OCI-LY1 (cell line): ENCODE measurements around the gene PBX3.

Experiments used
- EZH2 ChIP-seq: fragments of 200-600 bp; sonication (generic), shearing (Covaris generic); IDR thresholded peaks from 2 replicates; pipeline ENCODE4 v1.8.0; 2017; ENCODE audit warnings: borderline replicate concordance, mixed run types, mild to moderate bottlenecking, antibody characterized with exemption, low read length, moderate library complexity, mixed read lengths
- TF ChIP-seq, protein P1 (sequence below): fragments of 200-600 bp; sonication (generic), shearing (Covaris generic); IDR thresholded peaks from 2 replicates; pipeline ENCODE4 v1.5.1; 2017; ENCODE audit warnings: mild to moderate bottlenecking, antibody characterized with exemption, low read length, moderate library complexity, mixed read lengths

DNA sequence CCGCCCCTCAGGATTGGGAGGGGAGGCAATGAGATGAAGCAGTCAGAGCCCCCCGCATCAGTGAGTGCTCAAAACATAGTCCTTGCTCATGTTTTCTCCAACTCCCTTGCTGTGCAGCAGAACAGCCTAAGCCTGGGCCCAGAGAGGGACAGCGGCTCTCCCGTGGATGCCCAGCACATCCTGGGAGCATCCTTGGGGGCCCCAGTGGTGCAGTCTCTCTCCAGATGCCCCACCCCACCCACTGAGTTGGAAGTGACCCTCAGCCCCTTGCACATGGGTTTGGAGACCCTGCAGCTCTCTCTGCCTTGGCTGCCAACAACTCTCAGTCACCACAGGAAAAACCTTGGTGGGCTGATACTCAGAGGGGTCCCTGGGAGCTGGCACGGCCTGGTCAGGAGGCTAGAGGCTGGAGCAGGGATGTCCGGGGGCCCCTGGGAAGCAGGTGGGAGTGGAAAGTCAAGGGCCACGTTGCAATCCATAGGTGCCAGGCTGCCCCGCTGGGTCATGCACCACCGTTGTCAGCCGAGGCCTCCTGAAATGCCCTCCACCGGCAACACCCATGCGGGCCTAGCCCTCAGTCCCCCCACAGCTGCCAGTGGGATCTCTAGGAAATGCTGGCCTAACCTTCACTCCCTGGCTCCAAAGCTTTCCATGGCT, 242.5 kb downstream of the PBX3 start:
- TF ChIP-seq, protein P1, sequence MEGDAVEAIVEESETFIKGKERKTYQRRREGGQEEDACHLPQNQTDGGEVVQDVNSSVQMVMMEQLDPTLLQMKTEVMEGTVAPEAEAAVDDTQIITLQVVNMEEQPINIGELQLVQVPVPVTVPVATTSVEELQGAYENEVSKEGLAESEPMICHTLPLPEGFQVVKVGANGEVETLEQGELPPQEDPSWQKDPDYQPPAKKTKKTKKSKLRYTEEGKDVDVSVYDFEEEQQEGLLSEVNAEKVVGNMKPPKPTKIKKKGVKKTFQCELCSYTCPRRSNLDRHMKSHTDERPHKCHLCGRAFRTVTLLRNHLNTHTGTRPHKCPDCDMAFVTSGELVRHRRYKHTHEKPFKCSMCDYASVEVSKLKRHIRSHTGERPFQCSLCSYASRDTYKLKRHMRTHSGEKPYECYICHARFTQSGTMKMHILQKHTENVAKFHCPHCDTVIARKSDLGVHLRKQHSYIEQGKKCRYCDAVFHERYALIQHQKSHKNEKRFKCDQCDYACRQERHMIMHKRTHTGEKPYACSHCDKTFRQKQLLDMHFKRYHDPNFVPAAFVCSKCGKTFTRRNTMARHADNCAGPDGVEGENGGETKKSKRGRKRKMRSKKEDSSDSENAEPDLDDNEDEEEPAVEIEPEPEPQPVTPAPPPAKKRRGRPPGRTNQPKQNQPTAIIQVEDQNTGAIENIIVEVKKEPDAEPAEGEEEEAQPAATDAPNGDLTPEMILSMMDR = no peak
- TF ChIP-seq EZH2 = no peak
